HCT116 (cell line): Measurements from ENCODE around the gene ST3GAL3. TPM values are rescaled to one million over a fixed set of nuclear protein-coding genes. Genes with fewer than 3 reads are reported as not detected.

Source experiments
- ATAC-seq: fragments of 200-7000 bp; cut with Tn5 transposase; 2 replicates; pipeline ENCODE4 v1.9.1; 2020; ENCODE audit warnings: mild to moderate bottlenecking, moderate library complexity
- BruUV-seq: library from RNA; stranded (reverse); fragments of 400-500 nt; replicated peaks from 2 replicates; lab custom pipeline; 2021; lab: Mats Ljungman, UMichigan
- CTCF ChIA-PET: fragments of 300-600 bp; sonication (Branson Sonifier 250); formaldehyde crosslinking; loops from one replicate; lab custom pipeline; 2021; ENCODE audit warnings: antibody characterized with exemption; lab: Charles Lee
- POLR2A ChIA-PET: fragments of 300-600, 350-600 bp; sonication (Branson Sonifier 250); formaldehyde crosslinking; loops from one replicate; lab custom pipeline; 2021; ENCODE audit warnings: antibody characterized with exemption; lab: Charles Lee
- RAD21 ChIA-PET, 2 experiments: fragments of 300-600 bp; sonication (Branson Sonifier 250); formaldehyde crosslinking; loops; one replicate each; lab custom pipeline; 2023; ENCODE audit warnings: low total read pairs in 2 of 2; ENCODE audit not compliant: uncharacterized antibody in 2 of 2, unreplicated experiment in 2 of 2, low non-redundant PET in 1 of 2; lab: Charles Lee
- DNase-seq: peaks from one replicate; pipeline ENCODE4 v3.0.0-alpha.2; 2010; ENCODE audit warnings: low read depth, low spot score
- H2AFZ ChIP-seq: fragments of 200-600 bp; shearing (Covaris generic), sonication (generic); 2 replicates; pipeline ENCODE4 v1.6.1; 2017; ENCODE audit warnings: low read depth, mixed run types, mixed read lengths, antibody characterized with exemption, low read length; ENCODE audit not compliant: poor library complexity, severe bottlenecking
- H3K27ac ChIP-seq: 2 replicates; pipeline ENCODE4 v1.5.1; 2012; ENCODE audit warnings: low read depth, low read length
- H3K27me3 ChIP-seq: fragments of 200-600 bp; sonication (generic); 2 replicates; pipeline ENCODE4 v1.6.1; 2016; ENCODE audit warnings: mixed run types, low read length, mixed read lengths; ENCODE audit not compliant: insufficient read depth
- H3K36me3 ChIP-seq, 2 experiments: fragments of 200-500 bp in 1 of 2; fragments of 200-600 bp in 1 of 2; sonication (Bioruptor generic) in 1 of 2; sonication (generic) in 1 of 2; 2 replicates each; pipeline versions ENCODE4 v1.5.1 to v1.6.1; 2014 to 2016; ENCODE audit warnings: low read length in 2 of 2, inconsistent platforms in 1 of 2, mixed read lengths in 1 of 2, mixed run types in 1 of 2; ENCODE audit not compliant: insufficient read depth in 2 of 2, control insufficient read depth in 1 of 2
- H3K4me1 ChIP-seq, 2 experiments: fragments of 200-600 bp in 1 of 2; sonication (generic) in 1 of 2; 2 replicates each; pipeline versions ENCODE4 v1.5.1 to v1.6.1; 2012 to 2017; ENCODE audit warnings: low read length in 2 of 2, inconsistent platforms in 1 of 2, mild to moderate bottlenecking in 1 of 2, mixed read lengths in 1 of 2, mixed run types in 1 of 2, moderate library complexity in 1 of 2; ENCODE audit not compliant: insufficient read depth in 2 of 2, control insufficient read depth in 1 of 2
- H3K4me2 ChIP-seq: fragments of 200-600 bp; sonication (generic); 2 replicates; pipeline ENCODE4 v1.6.1; 2017; ENCODE audit warnings: mixed run types, low read length, mixed read lengths
- H3K4me3 ChIP-seq, 2 experiments: fragments of 200-600 bp in 1 of 2; sonication (generic) in 1 of 2; replicated peaks in 1 of 2; 2 replicates each; pipeline ENCODE4 v1.5.1; 2011 to 2016; ENCODE audit warnings: low read length in 2 of 2, control low read depth in 1 of 2, low read depth in 1 of 2, mild to moderate bottlenecking in 1 of 2, mixed read lengths in 1 of 2, mixed run types in 1 of 2
- H3K79me2 ChIP-seq: fragments of 200-600 bp; sonication (generic); 2 replicates; pipeline ENCODE4 v1.6.1; 2017; ENCODE audit warnings: mild to moderate bottlenecking, mixed run types, low read length, moderate library complexity, mixed read lengths; ENCODE audit not compliant: insufficient read depth
- H3K9ac ChIP-seq: fragments of 200-600 bp; sonication (generic); 2 replicates; pipeline ENCODE4 v1.6.1; 2016; ENCODE audit warnings: low read length, mixed read lengths
- H3K9me2 ChIP-seq: fragments of 200-600 bp; sonication (generic), shearing (Covaris generic); 2 replicates; pipeline ENCODE4 v1.6.1; 2017; ENCODE audit warnings: mixed run types, mild to moderate bottlenecking, moderate library complexity; ENCODE audit not compliant: insufficient read depth
- H3K9me3 ChIP-seq, 2 experiments: fragments of 200-500 bp in 1 of 2; fragments of 200-600 bp in 1 of 2; sonication (Bioruptor generic) in 1 of 2; sonication (generic) in 1 of 2; 2 replicates each; pipeline ENCODE4 v1.6.1; 2014 to 2017; ENCODE audit warnings: low read length in 2 of 2, mixed read lengths in 2 of 2, inconsistent platforms in 1 of 2, low read depth in 1 of 2, mild to moderate bottlenecking in 1 of 2, mixed run types in 1 of 2, moderate library complexity in 1 of 2; ENCODE audit not compliant: control insufficient read depth in 1 of 2, insufficient read depth in 1 of 2
- H4K20me1 ChIP-seq: fragments of 200-600 bp; sonication (generic), shearing (Covaris generic); 2 replicates; pipeline ENCODE4 v1.6.1; 2017; ENCODE audit warnings: mixed run types, mild to moderate bottlenecking, moderate library complexity; ENCODE audit not compliant: insufficient read depth
- ATF3 ChIP-seq: IDR thresholded peaks from 2 replicates; pipeline ENCODE4 v1.6.1; 2012
- EZH2 ChIP-seq: fragments of 200-600 bp; sonication (generic); IDR thresholded peaks from 2 replicates; pipeline ENCODE4 v1.6.1; 2017; ENCODE audit warnings: antibody characterized with exemption, mixed run types
- JUND ChIP-seq: IDR thresholded peaks from 2 replicates; pipeline ENCODE4 v1.6.1; 2012
- MAX ChIP-seq: IDR thresholded peaks from 2 replicates; pipeline ENCODE4 v1.6.1; 2012
- POLR2A ChIP-seq: IDR thresholded peaks from 2 replicates; pipeline ENCODE4 v1.7.0; 2011; ENCODE audit warnings: borderline replicate concordance; ENCODE audit not compliant: insufficient read depth, insufficient read length; ENCODE audit errors: extremely low read depth
- SP1 ChIP-seq: IDR thresholded peaks from 2 replicates; pipeline ENCODE4 v1.6.1; 2012; ENCODE audit warnings: low read depth
- YY1 ChIP-seq: IDR thresholded peaks from 2 replicates; pipeline ENCODE4 v1.6.1; 2011; ENCODE audit warnings: low read length, low read depth, moderate library complexity, mild to moderate bottlenecking; ENCODE audit not compliant: insufficient replicate concordance; ENCODE audit errors: extremely low read depth
- ZBTB33 ChIP-seq: IDR thresholded peaks from 2 replicates; pipeline ENCODE4 v1.6.1; 2011; ENCODE audit warnings: mild to moderate bottlenecking, low read length, moderate library complexity; ENCODE audit not compliant: insufficient replicate concordance; ENCODE audit errors: extremely low read depth
- ZFX ChIP-seq: fragments of 450-650 bp; IDR thresholded peaks from 2 replicates; pipeline ENCODE4 v1.6.1; 2017
- ZNF274 ChIP-seq: fragments of 200-500 bp; sonication (Bioruptor generic); IDR thresholded peaks from 2 replicates; pipeline ENCODE4 v1.6.1; 2014; ENCODE audit warnings: mild to moderate bottlenecking, low read depth, low read length, inconsistent platforms
- intact Hi-C: fragments of 100-400 bp; cut with micrococcal nuclease; formaldehyde crosslinking; loops from 2 replicates; pipeline ENCODE4 v1.10.0; 2022
- total RNA-seq: library from RNA; stranded (reverse); gene quantifications from one replicate; pipeline ENCODE4 v1.2.1, GENCODE V29; 2021; ENCODE audit not compliant: unreplicated experiment

The ST3GAL3 gene
- total RNA-seq, 1 experiment from 2014 or later: 7.2 TPM

GRCh38 chr1:43951021-43951985 is 244.0 kb downstream of the ST3GAL3 start:
- TF ChIP-seq ATF3 (no peak), ZNF274 (no peak), POLR2A (no peak), EZH2 (no peak), JUND (no peak), ZBTB33 (no peak), MAX (no peak), ZFX (no peak), YY1 (no peak), SP1 (no peak)
- intact Hi-C loops: no loop called here
- Histone ChIP-seq H3K36me3 (0 out of 4 replicates have a peak, but pooled peaks cover 0 to 3% of the 10 kb centered on the region in 2 experiments), H3K4me1 (peaks cover 6 to 14% of the 10 kb centered on the region in 2 experiments; a peak in 3 of 4 replicates), H3K27me3 (no peaks in the 10 kb centered on the region), H3K79me2 (peaks cover 11% of the 10 kb centered on the region; the same call in 1 of the 2 replicates), H2AFZ (no peak overlapping the region), H3K4me2 (no peak overlapping the region), H3K9me2 (no peaks in the 10 kb centered on the region), H3K27ac (no peak overlapping the region), H3K4me3 (no peak overlapping the region), H4K20me1 (no peaks in the 10 kb centered on the region), H3K9me3 (no peaks in the 10 kb centered on the region), H3K9ac (no peak overlapping the region)
- ChIA-PET RAD21 (no interaction called here), CTCF (no interaction called here), POLR2A (no interaction called here)
- BruUV-seq: no TSS peak
- no peak for DNase-seq
- ATAC-seq: no peak
